ENCODE data around the gene ZNF512B.
"Not testable (repeated sequence)": the region's sequence is repeated elsewhere in the genome, so short reads cannot be mapped to it uniquely, and the experiment has no call there.

GRCh38 chr20:63929473-63929883 lies 40.3 kb downstream of the ZNF512B start:
- TF ChIP-seq, protein P1, sequence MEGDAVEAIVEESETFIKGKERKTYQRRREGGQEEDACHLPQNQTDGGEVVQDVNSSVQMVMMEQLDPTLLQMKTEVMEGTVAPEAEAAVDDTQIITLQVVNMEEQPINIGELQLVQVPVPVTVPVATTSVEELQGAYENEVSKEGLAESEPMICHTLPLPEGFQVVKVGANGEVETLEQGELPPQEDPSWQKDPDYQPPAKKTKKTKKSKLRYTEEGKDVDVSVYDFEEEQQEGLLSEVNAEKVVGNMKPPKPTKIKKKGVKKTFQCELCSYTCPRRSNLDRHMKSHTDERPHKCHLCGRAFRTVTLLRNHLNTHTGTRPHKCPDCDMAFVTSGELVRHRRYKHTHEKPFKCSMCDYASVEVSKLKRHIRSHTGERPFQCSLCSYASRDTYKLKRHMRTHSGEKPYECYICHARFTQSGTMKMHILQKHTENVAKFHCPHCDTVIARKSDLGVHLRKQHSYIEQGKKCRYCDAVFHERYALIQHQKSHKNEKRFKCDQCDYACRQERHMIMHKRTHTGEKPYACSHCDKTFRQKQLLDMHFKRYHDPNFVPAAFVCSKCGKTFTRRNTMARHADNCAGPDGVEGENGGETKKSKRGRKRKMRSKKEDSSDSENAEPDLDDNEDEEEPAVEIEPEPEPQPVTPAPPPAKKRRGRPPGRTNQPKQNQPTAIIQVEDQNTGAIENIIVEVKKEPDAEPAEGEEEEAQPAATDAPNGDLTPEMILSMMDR (tag by site-specific recombination; IDR thresholded peaks at IDR 0.05), result not testable (repeated sequence)
- not testable (repeated sequence) for TF ChIP-seq ZNF274 (IDR thresholded peaks at IDR 0.05; ENCODE audit: low read length); ZNF274 (tag by site-specific recombination; IDR thresholded peaks at IDR 0.05; ENCODE audit: borderline replicate concordance); RBAK (tag by site-specific recombination; IDR thresholded peaks at IDR 0.05); ZNF692 (tag by site-specific recombination; IDR thresholded peaks at IDR 0.05)
- TF ChIP-seq, protein P2, sequence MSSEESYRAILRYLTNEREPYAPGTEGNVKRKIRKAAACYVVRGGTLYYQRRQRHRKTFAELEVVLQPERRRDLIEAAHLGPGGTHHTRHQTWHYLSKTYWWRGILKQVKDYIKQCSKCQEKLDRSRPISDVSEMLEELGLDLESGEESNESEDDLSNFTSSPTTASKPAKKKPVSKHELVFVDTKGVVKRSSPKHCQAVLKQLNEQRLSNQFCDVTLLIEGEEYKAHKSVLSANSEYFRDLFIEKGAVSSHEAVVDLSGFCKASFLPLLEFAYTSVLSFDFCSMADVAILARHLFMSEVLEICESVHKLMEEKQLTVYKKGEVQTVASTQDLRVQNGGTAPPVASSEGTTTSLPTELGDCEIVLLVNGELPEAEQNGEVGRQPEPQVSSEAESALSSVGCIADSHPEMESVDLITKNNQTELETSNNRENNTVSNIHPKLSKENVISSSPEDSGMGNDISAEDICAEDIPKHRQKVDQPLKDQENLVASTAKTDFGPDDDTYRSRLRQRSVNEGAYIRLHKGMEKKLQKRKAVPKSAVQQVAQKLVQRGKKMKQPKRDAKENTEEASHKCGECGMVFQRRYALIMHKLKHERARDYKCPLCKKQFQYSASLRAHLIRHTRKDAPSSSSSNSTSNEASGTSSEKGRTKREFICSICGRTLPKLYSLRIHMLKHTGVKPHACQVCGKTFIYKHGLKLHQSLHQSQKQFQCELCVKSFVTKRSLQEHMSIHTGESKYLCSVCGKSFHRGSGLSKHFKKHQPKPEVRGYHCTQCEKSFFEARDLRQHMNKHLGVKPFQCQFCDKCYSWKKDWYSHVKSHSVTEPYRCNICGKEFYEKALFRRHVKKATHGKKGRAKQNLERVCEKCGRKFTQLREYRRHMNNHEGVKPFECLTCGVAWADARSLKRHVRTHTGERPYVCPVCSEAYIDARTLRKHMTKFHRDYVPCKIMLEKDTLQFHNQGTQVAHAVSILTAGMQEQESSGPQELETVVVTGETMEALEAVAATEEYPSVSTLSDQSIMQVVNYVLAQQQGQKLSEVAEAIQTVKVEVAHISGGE (tag by site-specific recombination; conservative IDR thresholded peaks at IDR 0.05; ENCODE audit: low read depth), result not testable (repeated sequence)

Data from HEK293 (cell line).